Raji (cell line): ENCODE results near the gene NUP210.

Source experiments
- POLR2A ChIP-seq: IDR thresholded peaks from 2 replicates; pipeline ENCODE4 v1.6.1; 2011; ENCODE audit warnings: low read depth, low read length, control low read depth; ENCODE audit not compliant: insufficient read depth

NUP210 gene

GRCh38 chr3:13278783-13279531 lies 141.2 kb downstream of the NUP210 start:
- no peak for TF ChIP-seq POLR2A

DNA sequence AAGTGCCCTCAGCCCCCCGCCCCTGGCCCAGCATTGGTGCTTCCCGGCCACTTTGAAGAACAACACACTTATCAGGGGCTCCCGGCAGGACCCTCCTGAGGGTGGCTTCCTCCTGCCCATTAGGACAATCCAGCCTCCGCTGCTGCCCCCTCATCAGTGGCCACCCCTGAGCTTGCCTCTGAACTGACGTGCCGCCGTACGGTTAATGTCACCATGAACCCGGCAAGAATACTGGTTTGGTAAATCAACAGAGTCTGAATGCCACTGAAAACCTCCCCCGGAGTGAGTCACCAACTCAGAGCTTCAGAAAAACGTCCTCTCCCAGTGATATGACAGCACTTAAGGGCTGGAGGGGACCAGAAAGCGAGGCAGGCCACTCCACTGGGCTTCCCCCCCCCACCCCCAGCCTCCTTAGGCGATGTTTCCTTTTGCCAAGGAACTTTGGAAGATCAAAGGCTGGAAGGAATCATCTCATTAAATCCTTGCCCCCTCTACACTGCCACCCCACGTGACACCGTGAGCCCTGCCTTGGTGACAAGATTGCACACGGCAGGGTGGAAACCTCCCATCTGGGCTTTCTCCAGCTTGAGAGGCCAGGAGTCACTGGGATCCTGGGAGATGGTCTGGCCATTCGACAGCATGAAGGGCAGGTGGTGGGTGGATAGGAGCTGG lies 142.1 kb downstream of the NUP210 start:
- no peak for TF ChIP-seq POLR2A

DNA sequence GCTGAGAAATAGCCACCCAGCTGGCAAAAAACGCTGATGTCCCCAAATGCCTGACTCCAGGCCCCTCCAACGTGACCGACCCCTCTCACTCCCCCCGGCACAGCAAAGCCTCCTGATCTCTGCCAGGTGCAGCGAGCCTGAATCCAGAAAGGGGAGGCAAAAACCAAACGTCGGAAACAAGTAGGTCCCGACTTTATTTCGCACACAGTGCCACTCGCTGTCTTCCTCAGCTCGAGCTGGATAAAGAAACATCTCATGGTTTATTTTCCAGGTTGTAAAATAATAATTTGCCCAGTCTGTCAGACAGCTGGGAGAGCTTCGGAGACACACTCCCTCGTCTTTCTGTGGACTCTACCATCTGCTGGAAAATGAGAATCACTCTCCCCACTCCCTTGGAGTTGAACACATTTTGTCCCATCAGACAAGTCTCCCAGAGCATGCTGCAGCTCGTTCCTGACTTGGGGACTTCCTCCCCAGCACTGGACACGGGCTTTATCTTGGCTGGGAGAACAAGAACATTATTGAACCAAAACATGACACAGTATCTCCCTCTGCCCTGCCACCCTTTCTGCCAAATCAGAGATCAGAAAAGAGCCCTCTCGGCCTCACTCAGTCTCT lies 142.8 kb downstream of the NUP210 start:
- no peak for TF ChIP-seq POLR2A

GRCh38 chr3:13276438-13277195 lies 143.5 kb downstream of the NUP210 start:
- no peak for TF ChIP-seq POLR2A

DNA sequence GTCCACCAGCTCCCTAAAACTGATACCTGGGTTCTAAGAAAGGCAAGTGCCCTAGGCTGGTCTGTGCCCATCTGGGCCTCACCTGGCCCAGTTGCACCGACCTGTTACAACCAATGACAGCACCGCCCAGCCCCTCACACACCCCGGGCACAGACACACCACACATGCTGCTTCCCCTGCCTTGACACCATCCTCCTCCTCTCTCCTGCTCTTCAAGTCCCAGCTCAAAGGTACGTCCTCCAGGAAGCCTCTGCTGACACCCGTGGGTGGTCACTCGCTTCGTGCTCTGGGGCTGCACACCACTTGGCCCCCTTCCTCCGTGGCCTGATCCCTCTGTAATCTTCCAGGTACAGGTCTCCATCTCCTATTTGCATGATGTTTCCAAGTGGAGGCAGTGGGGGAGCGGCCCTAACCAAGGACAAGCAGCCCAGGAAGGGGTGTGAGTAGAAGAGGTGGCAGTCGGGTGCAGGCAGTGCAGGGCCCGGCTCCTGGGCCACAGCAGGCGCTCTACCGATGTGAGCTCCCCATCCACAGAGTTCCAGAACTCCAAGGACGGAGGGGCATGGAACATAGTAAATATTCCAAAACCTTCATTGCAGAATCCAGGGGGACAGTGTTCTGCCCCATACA lies 144.6 kb downstream of the NUP210 start:
- TF ChIP-seq POLR2A = no peak

DNA sequence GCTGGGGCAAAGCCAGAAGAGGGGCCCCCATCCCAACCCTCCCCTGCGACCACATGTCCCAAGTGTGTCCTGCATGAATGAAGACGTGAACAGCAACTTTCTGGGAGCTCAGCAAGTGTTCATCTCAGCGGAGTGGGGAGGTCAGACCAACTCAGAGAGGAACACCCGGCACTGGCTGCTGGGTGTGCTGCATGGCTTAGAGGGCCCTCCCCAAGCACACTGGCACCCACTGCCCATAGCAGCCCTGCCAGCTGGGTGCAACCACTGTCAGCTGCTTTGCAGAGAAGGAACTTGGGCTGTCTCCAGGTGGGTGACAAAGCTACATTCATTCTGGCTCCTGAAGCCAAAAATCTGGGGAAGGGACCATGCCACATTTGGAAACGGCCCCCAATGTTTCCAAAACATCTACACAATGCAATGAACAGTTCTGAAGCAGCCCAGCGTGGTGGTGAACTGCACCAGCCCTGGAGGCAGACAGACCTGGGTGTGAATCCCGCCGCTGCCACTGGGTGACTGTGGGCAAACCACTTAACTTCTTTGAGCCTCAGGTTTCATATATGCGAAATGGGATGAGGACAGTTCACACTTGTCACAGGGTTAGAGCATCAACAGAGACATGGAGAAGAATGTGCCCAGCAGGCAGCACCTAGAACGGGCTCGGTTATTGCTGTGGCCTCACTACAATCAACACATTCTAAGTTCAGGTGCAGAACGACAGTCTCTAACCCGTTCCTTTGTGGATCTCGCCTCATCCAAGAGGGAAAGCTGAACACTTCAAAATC lies 145.4 kb downstream of the NUP210 start:
- no peak for TF ChIP-seq POLR2A

DNA sequence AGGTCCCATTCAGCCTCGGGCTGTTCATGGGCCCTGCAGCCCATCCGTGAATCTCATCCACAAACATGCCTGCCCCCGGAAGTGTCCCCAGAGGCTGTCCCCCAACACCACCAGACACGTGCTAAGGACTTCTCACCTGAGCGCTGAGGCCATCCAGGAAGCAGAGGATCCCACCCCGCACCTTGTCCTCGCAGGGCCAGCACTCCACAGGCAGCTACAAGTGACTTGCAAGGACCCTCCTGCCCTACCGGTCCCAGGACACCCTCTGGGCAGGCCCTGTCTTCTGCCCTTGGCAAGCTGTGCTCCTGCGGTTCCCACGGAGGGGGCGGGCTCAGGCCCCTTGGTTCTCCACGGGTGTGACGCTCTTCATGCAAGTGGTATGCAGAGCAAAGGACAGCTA lies 146.0 kb downstream of the NUP210 start:
- TF ChIP-seq POLR2A = no peak

GRCh38 chr3:13273604-13274105 lies 146.5 kb downstream of the NUP210 start:
- TF ChIP-seq POLR2A = no peak

- TF ChIP-seq POLR2A = no peak
Measured at GRCh38 chr3:13272831-13273603, 147.1 kb downstream of the NUP210 start.

- no peak for TF ChIP-seq POLR2A
Measured at GRCh38 chr3:13269711-13270378, 150.3 kb downstream of the NUP210 start.

DNA sequence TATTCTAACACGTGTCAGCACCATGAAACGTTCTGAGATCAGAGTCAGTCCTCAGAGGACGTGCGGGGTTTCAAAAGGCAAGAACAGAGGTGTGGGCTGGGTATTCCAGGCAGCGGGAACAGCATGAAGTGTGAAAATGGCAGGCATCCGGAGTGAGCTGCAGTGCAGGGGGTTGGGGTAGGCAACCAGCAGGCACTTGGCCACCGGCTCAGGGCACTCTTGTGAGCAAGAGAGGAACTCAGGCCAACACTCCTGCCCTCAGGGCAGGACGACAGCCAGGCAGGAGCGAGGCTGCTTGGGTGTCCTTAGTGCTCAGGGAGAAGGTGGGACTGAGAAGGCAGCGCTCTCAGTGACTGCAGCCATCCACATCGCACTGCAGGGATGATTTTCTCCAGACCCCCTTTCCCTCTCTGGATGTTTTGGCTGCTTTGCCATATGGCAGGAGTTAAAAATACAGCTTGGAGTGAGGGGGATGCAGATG lies 151.1 kb downstream of the NUP210 start:
- no peak for TF ChIP-seq POLR2A

GRCh38 chr3:13268120-13268519 lies 152.0 kb downstream of the NUP210 start:
- TF ChIP-seq POLR2A = no peak
